HCT116 (cell line): ENCODE measurements around the gene NTHL1. TPM values are rescaled to one million over a fixed set of nuclear protein-coding genes. Genes with fewer than 3 reads are reported as not detected.

Source experiments
- ATAC-seq: fragments of 200-7000 bp; cut with Tn5 transposase; 2 replicates; pipeline ENCODE4 v1.9.1; 2020; ENCODE audit warnings: mild to moderate bottlenecking, moderate library complexity
- BruUV-seq: library from RNA; stranded (reverse); fragments of 400-500 nt; replicated peaks from 2 replicates; lab custom pipeline; 2021; lab: Mats Ljungman, UMichigan
- CTCF ChIA-PET: fragments of 300-600 bp; sonication (Branson Sonifier 250); formaldehyde crosslinking; loops from one replicate; lab custom pipeline; 2021; ENCODE audit warnings: antibody characterized with exemption; lab: Charles Lee
- POLR2A ChIA-PET: fragments of 300-600, 350-600 bp; sonication (Branson Sonifier 250); formaldehyde crosslinking; loops from one replicate; lab custom pipeline; 2021; ENCODE audit warnings: antibody characterized with exemption; lab: Charles Lee
- RAD21 ChIA-PET, 2 experiments: fragments of 300-600 bp; sonication (Branson Sonifier 250); formaldehyde crosslinking; loops; one replicate each; lab custom pipeline; 2023; ENCODE audit warnings: low total read pairs in 2 of 2; ENCODE audit not compliant: uncharacterized antibody in 2 of 2, unreplicated experiment in 2 of 2, low non-redundant PET in 1 of 2; lab: Charles Lee
- DNase-seq: peaks from one replicate; pipeline ENCODE4 v3.0.0-alpha.2; 2010; ENCODE audit warnings: low read depth, low spot score
- H2AFZ ChIP-seq: fragments of 200-600 bp; shearing (Covaris generic), sonication (generic); 2 replicates; pipeline ENCODE4 v1.6.1; 2017; ENCODE audit warnings: low read depth, mixed run types, mixed read lengths, antibody characterized with exemption, low read length; ENCODE audit not compliant: poor library complexity, severe bottlenecking
- H3K27ac ChIP-seq: 2 replicates; pipeline ENCODE4 v1.5.1; 2012; ENCODE audit warnings: low read depth, low read length
- H3K27me3 ChIP-seq: fragments of 200-600 bp; sonication (generic); 2 replicates; pipeline ENCODE4 v1.6.1; 2016; ENCODE audit warnings: mixed run types, low read length, mixed read lengths; ENCODE audit not compliant: insufficient read depth
- H3K36me3 ChIP-seq, 2 experiments: fragments of 200-500 bp in 1 of 2; fragments of 200-600 bp in 1 of 2; sonication (Bioruptor generic) in 1 of 2; sonication (generic) in 1 of 2; 2 replicates each; pipeline versions ENCODE4 v1.5.1 to v1.6.1; 2014 to 2016; ENCODE audit warnings: low read length in 2 of 2, inconsistent platforms in 1 of 2, mixed read lengths in 1 of 2, mixed run types in 1 of 2; ENCODE audit not compliant: insufficient read depth in 2 of 2, control insufficient read depth in 1 of 2
- H3K4me1 ChIP-seq, 2 experiments: fragments of 200-600 bp in 1 of 2; sonication (generic) in 1 of 2; 2 replicates each; pipeline versions ENCODE4 v1.5.1 to v1.6.1; 2012 to 2017; ENCODE audit warnings: low read length in 2 of 2, inconsistent platforms in 1 of 2, mild to moderate bottlenecking in 1 of 2, mixed read lengths in 1 of 2, mixed run types in 1 of 2, moderate library complexity in 1 of 2; ENCODE audit not compliant: insufficient read depth in 2 of 2, control insufficient read depth in 1 of 2
- H3K4me2 ChIP-seq: fragments of 200-600 bp; sonication (generic); 2 replicates; pipeline ENCODE4 v1.6.1; 2017; ENCODE audit warnings: mixed run types, low read length, mixed read lengths
- H3K4me3 ChIP-seq, 2 experiments: fragments of 200-600 bp in 1 of 2; sonication (generic) in 1 of 2; replicated peaks in 1 of 2; 2 replicates each; pipeline ENCODE4 v1.5.1; 2011 to 2016; ENCODE audit warnings: low read length in 2 of 2, control low read depth in 1 of 2, low read depth in 1 of 2, mild to moderate bottlenecking in 1 of 2, mixed read lengths in 1 of 2, mixed run types in 1 of 2
- H3K79me2 ChIP-seq: fragments of 200-600 bp; sonication (generic); 2 replicates; pipeline ENCODE4 v1.6.1; 2017; ENCODE audit warnings: mild to moderate bottlenecking, mixed run types, low read length, moderate library complexity, mixed read lengths; ENCODE audit not compliant: insufficient read depth
- H3K9ac ChIP-seq: fragments of 200-600 bp; sonication (generic); 2 replicates; pipeline ENCODE4 v1.6.1; 2016; ENCODE audit warnings: low read length, mixed read lengths
- H3K9me2 ChIP-seq: fragments of 200-600 bp; sonication (generic), shearing (Covaris generic); 2 replicates; pipeline ENCODE4 v1.6.1; 2017; ENCODE audit warnings: mixed run types, mild to moderate bottlenecking, moderate library complexity; ENCODE audit not compliant: insufficient read depth
- H3K9me3 ChIP-seq, 2 experiments: fragments of 200-500 bp in 1 of 2; fragments of 200-600 bp in 1 of 2; sonication (Bioruptor generic) in 1 of 2; sonication (generic) in 1 of 2; 2 replicates each; pipeline ENCODE4 v1.6.1; 2014 to 2017; ENCODE audit warnings: low read length in 2 of 2, mixed read lengths in 2 of 2, inconsistent platforms in 1 of 2, low read depth in 1 of 2, mild to moderate bottlenecking in 1 of 2, mixed run types in 1 of 2, moderate library complexity in 1 of 2; ENCODE audit not compliant: control insufficient read depth in 1 of 2, insufficient read depth in 1 of 2
- H4K20me1 ChIP-seq: fragments of 200-600 bp; sonication (generic), shearing (Covaris generic); 2 replicates; pipeline ENCODE4 v1.6.1; 2017; ENCODE audit warnings: mixed run types, mild to moderate bottlenecking, moderate library complexity; ENCODE audit not compliant: insufficient read depth
- CEBPB ChIP-seq: IDR thresholded peaks from 2 replicates; pipeline ENCODE4 v1.6.1; 2012; ENCODE audit warnings: low read depth
- MAX ChIP-seq: IDR thresholded peaks from 2 replicates; pipeline ENCODE4 v1.6.1; 2012
- POLR2AphosphoS5 ChIP-seq: IDR thresholded peaks from 2 replicates; pipeline ENCODE4 v1.6.1; 2011; ENCODE audit warnings: mild to moderate bottlenecking, low read depth, low read length, moderate library complexity
- SIN3A ChIP-seq: IDR thresholded peaks from 2 replicates; pipeline ENCODE4 v1.6.1; 2012; ENCODE audit warnings: low read depth
- TCF7L2 ChIP-seq: IDR thresholded peaks from 2 replicates; pipeline ENCODE4 v1.7.0; 2011; ENCODE audit warnings: borderline replicate concordance, inconsistent platforms; ENCODE audit not compliant: insufficient read depth, insufficient read length; ENCODE audit errors: extremely low read depth
- ZFX ChIP-seq: fragments of 450-650 bp; IDR thresholded peaks from 2 replicates; pipeline ENCODE4 v1.6.1; 2017
- intact Hi-C: fragments of 100-400 bp; cut with micrococcal nuclease; formaldehyde crosslinking; loops from 2 replicates; pipeline ENCODE4 v1.10.0; 2022
- total RNA-seq: library from RNA; stranded (reverse); gene quantifications from one replicate; pipeline ENCODE4 v1.2.1, GENCODE V29; 2021; ENCODE audit not compliant: unreplicated experiment

Gene NTHL1
- total RNA-seq, 1 experiment from 2014 or later: 40.1 TPM

- Histone ChIP-seq H4K20me1 (no peaks in the 10 kb centered on the region), H3K4me3 (no peak overlapping the region), H3K36me3 (peaks cover 0 to 3% of the 10 kb centered on the region in 2 experiments; a peak in 2 of 4 replicates), H3K9me3 (no peaks in the 10 kb centered on the region), H3K79me2 (peaks cover 8% of the 10 kb centered on the region; the same call in 1 of the 2 replicates), H3K9me2 (no peaks in the 10 kb centered on the region), H3K27ac (no peak overlapping the region), H3K27me3 (no peaks in the 10 kb centered on the region), H3K9ac (no peak overlapping the region), H2AFZ (no peak overlapping the region), H3K4me2 (no peak overlapping the region), H3K4me1 (peaks cover 0 to 10% of the 10 kb centered on the region in 2 experiments; a peak in 2 of 4 replicates)
- RAD21 ChIA-PET: no interaction called here
- POLR2A ChIA-PET: no interaction called here
- ATAC-seq (no peak), DNase-seq (no peak)
- no TSS peak for BruUV-seq
- TF ChIP-seq CEBPB (no peak), SIN3A (no peak), TCF7L2 (no peak), MAX (no peak)
- intact Hi-C loops: no loop called here
- CTCF ChIA-PET: no interaction called here
Measured at GRCh38 chr16:2053211-2053610, 5.6 kb upstream of the NTHL1 start.

- Histone ChIP-seq H3K27me3 (no peaks in the 10 kb centered on the region), H3K36me3 (peaks cover 0 to 3% of the 10 kb centered on the region in 2 experiments; a peak in 2 of 4 replicates), H3K4me2 (peak overlapping the region; percentile 82), H3K9me2 (no peaks in the 10 kb centered on the region), H3K9me3 (no peaks in the 10 kb centered on the region), H2AFZ (no peak overlapping the region), H3K79me2 (peaks cover 11% of the 10 kb centered on the region; the same call in 1 of the 2 replicates), H3K4me3 (peak overlapping the region; percentile 64 to 88), H3K9ac (peak overlapping the region; percentile 77), H3K4me1 (peaks cover 6 to 31% of the 10 kb centered on the region in 2 experiments; a peak in 3 of 4 replicates), H3K27ac (peak overlapping the region; percentile 55; the same call in 1 of the 2 replicates), H4K20me1 (no peaks in the 10 kb centered on the region)
- TF ChIP-seq POLR2AphosphoS5 (no peak), ZFX (peak; percentile 36; the same call in 1 of the 2 replicates)
- intact Hi-C loops: loop anchor here (5.0 kb wide), 1 partner anchor 94 kb away; no protein-coding TSS in a partner anchor
- POLR2A ChIA-PET: interaction anchor here (1.0 to 1.7 kb wide), 3 partner anchors 103 to 203 kb away, joined by 4 to 6 read pairs (median 4); partner anchors contain the start of genes ECI1 and TRAF7
- no peak for DNase-seq
- CTCF ChIA-PET: interaction anchor here (0.8 to 1.8 kb wide), 5 partner anchors 8 to 92 kb away, joined by 3 to 12 read pairs (median 4); no protein-coding TSS in a partner anchor
- RAD21 ChIA-PET: no interaction called here
- BruUV-seq: no TSS peak
- peak; percentile 17 for ATAC-seq
Measured at GRCh38 chr16:2048116-2048543, 496 bp upstream of the NTHL1 start.
